H9 (cell line): ENCODE results near the gene CFAP107. TPM values are rescaled to one million over a fixed set of nuclear protein-coding genes. Genes with fewer than 3 reads are reported as not detected.

Experiments used
- DNase-seq: peaks from one replicate; pipeline ENCODE4 v3.0.0-alpha.2; 2017
- H2AFZ ChIP-seq: one replicate; pipeline ENCODE4 v1.6.1; 2013; ENCODE audit warnings: mild to moderate bottlenecking, low read length, control low read depth, moderate library complexity
- H2AK5ac ChIP-seq: 2 replicates; pipeline ENCODE4 v1.6.1; 2013; ENCODE audit warnings: low read length, control low read depth, mixed read lengths; ENCODE audit not compliant: insufficient read length
- H2BK120ac ChIP-seq: one replicate; pipeline ENCODE4 v1.6.1; 2013; ENCODE audit warnings: low read depth, mild to moderate bottlenecking, low read length, control low read depth, inconsistent platforms; ENCODE audit not compliant: poor library complexity, severe bottlenecking
- H2BK12ac ChIP-seq: 2 replicates; pipeline ENCODE4 v1.6.1; 2013; ENCODE audit warnings: low read length, control low read depth, mixed read lengths, low read depth; ENCODE audit not compliant: insufficient read length
- H2BK15ac ChIP-seq: 2 replicates; pipeline ENCODE4 v1.6.1; 2013; ENCODE audit warnings: low read depth, low read length, control low read depth
- H2BK20ac ChIP-seq: one replicate; pipeline ENCODE4 v1.6.1; 2013; ENCODE audit warnings: low read depth, mild to moderate bottlenecking, low read length, control low read depth, inconsistent platforms; ENCODE audit not compliant: poor library complexity, severe bottlenecking
- H2BK5ac ChIP-seq: 2 replicates; pipeline ENCODE4 v1.6.1; 2013; ENCODE audit warnings: low read length, control low read depth, mixed read lengths; ENCODE audit not compliant: insufficient read length
- H3K14ac ChIP-seq: 2 replicates; pipeline ENCODE4 v1.6.1; 2013; ENCODE audit warnings: low read length, control low read depth; ENCODE audit not compliant: insufficient read depth
- H3K18ac ChIP-seq: 2 replicates; pipeline ENCODE4 v1.6.1; 2013; ENCODE audit warnings: low read depth, mild to moderate bottlenecking, mixed read lengths, low read length, control low read depth; ENCODE audit not compliant: insufficient read length
- H3K23ac ChIP-seq: 2 replicates; pipeline ENCODE4 v1.6.1; 2013; ENCODE audit warnings: low read length, control low read depth, mixed read lengths, low read depth; ENCODE audit not compliant: insufficient read length
- H3K23me2 ChIP-seq: 2 replicates; pipeline ENCODE4 v1.6.1; 2013; ENCODE audit warnings: low read depth, mild to moderate bottlenecking, mixed read lengths, low read length, control low read depth; ENCODE audit not compliant: insufficient read length, poor library complexity, severe bottlenecking
- H3K27ac ChIP-seq: 2 replicates; pipeline ENCODE4 v1.5.1; 2013; ENCODE audit warnings: low read length, control low read depth, mixed read lengths, low read depth; ENCODE audit not compliant: insufficient read length
- H3K27me3 ChIP-seq: 2 replicates; pipeline ENCODE4 v1.6.1; 2013; ENCODE audit warnings: low read length, control low read depth, inconsistent platforms; ENCODE audit not compliant: insufficient read depth
- H3K4ac ChIP-seq: 2 replicates; pipeline ENCODE4 v1.6.1; 2013; ENCODE audit warnings: low read depth, mild to moderate bottlenecking, control low read depth, inconsistent platforms, low read length, moderate library complexity
- H3K4me1 ChIP-seq: 2 replicates; pipeline ENCODE4 v1.6.1; 2013; ENCODE audit warnings: low read length, control low read depth, inconsistent platforms; ENCODE audit not compliant: insufficient read depth
- H3K4me2 ChIP-seq: 2 replicates; pipeline ENCODE4 v1.6.1; 2013; ENCODE audit warnings: low read length, control low read depth, mixed read lengths; ENCODE audit not compliant: insufficient read length, insufficient read depth
- H3K56ac ChIP-seq: 2 replicates; pipeline ENCODE4 v1.6.1; 2013; ENCODE audit warnings: low read depth, mild to moderate bottlenecking, mixed read lengths, low read length, control low read depth; ENCODE audit not compliant: insufficient read length
- H3K79me1 ChIP-seq: 2 replicates; pipeline ENCODE4 v1.6.1; 2013; ENCODE audit warnings: low read depth, mild to moderate bottlenecking, moderate library complexity, low read length, control low read depth, inconsistent platforms; ENCODE audit not compliant: insufficient read depth, poor library complexity, severe bottlenecking
- H3K79me2 ChIP-seq: 2 replicates; pipeline ENCODE4 v1.6.1; 2013; ENCODE audit warnings: low read length, control low read depth, inconsistent platforms; ENCODE audit not compliant: insufficient read depth
- H3K9ac ChIP-seq: 2 replicates; pipeline ENCODE4 v1.6.1; 2013; ENCODE audit warnings: low read length, control low read depth, mixed read lengths; ENCODE audit not compliant: insufficient read length; ENCODE audit errors: extremely low read depth
- H3K9me3 ChIP-seq: one replicate; pipeline ENCODE4 v1.6.1; 2013; ENCODE audit warnings: low read depth, low read length, inconsistent platforms; ENCODE audit not compliant: control insufficient read depth
- H3T11ph ChIP-seq: one replicate; pipeline ENCODE4 v1.6.1; 2013; ENCODE audit warnings: mild to moderate bottlenecking, low read length, control low read depth, inconsistent platforms
- H4K20me1 ChIP-seq: one replicate; pipeline ENCODE4 v1.6.1; 2013; ENCODE audit not compliant: control insufficient read depth, insufficient read length, insufficient read depth
- H4K5ac ChIP-seq: 2 replicates; pipeline ENCODE4 v1.6.1; 2013; ENCODE audit warnings: low read depth, mild to moderate bottlenecking, mixed read lengths, low read length, control low read depth; ENCODE audit not compliant: insufficient read length
- H4K8ac ChIP-seq: replicated peaks from 2 replicates; pipeline ENCODE4 v1.6.1; 2013; ENCODE audit warnings: low read length, control low read depth, mixed read lengths, low read depth; ENCODE audit not compliant: insufficient read length
- H4K91ac ChIP-seq: 2 replicates; pipeline ENCODE4 v1.6.1; 2013; ENCODE audit warnings: low read depth, mild to moderate bottlenecking, moderate library complexity, mixed read lengths, low read length, control low read depth; ENCODE audit not compliant: insufficient read length
- H3K27ac Mint-ChIP-seq, 3 experiments: 2 replicates in 2 of 3; 3 replicates in 1 of 3; pipeline ENCODE4 v1.8.0; 2020 to 2021; ENCODE audit warnings: mixed read lengths in 3 of 3, mild to moderate bottlenecking in 1 of 3, moderate library complexity in 1 of 3
- H3K27me3 Mint-ChIP-seq: 2 replicates; pipeline ENCODE4 v1.8.0; 2021; ENCODE audit warnings: low read depth, mild to moderate bottlenecking, moderate library complexity, mixed read lengths
- H3K36me3 Mint-ChIP-seq, 3 experiments: 2 replicates in 2 of 3; 3 replicates in 1 of 3; pipeline ENCODE4 v1.8.0; 2020 to 2021; ENCODE audit warnings: low read depth in 3 of 3, mixed read lengths in 3 of 3; ENCODE audit not compliant: insufficient read depth in 1 of 3
- H3K4me1 Mint-ChIP-seq, 2 experiments: 2 replicates each; pipeline ENCODE4 v1.8.0; 2020; ENCODE audit warnings: mixed read lengths in 2 of 2
- H3K4me3 Mint-ChIP-seq, 2 experiments: 2 replicates in 1 of 2; 3 replicates in 1 of 2; pipeline ENCODE4 v1.8.0; 2020 to 2021; ENCODE audit warnings: mild to moderate bottlenecking in 2 of 2, mixed read lengths in 2 of 2, moderate library complexity in 1 of 2
- H3K9me3 Mint-ChIP-seq, 2 experiments: 2 replicates in 1 of 2; 3 replicates in 1 of 2; pipeline ENCODE4 v1.8.0; 2020; ENCODE audit warnings: mild to moderate bottlenecking in 2 of 2, mixed read lengths in 2 of 2, moderate library complexity in 1 of 2
- CTCF ChIP-seq: fragments of 200-600 bp; sonication (generic); conservative IDR thresholded peaks from 3 replicates; pipeline ENCODE4 v1.8.0; 2021; ENCODE audit warnings: antibody characterized with exemption, mild to moderate bottlenecking
- WGBS: extraction: QIAGEN DNeasy Blood & Tissue Kit; methylation state at CpG from one replicate; pipeline ENCODE4 v1.1.7; 2013; ENCODE audit warnings: missing lambda C conversion rate, low lambda C conversion rate, mixed read lengths; ENCODE audit not compliant: insufficient read length; ENCODE audit errors: extremely low coverage; 5-methylcytosine and 5-hydroxymethylcytosine counted together
- total RNA-seq: library from RNA; stranded (reverse); gene quantifications from 2 replicates; pipeline ENCODE4 v1.2.1, GENCODE V29; 2021

The CFAP107 gene
- total RNA-seq, 1 experiment from 2014 or later = not detected

GRCh38 chr1:12776801-12777557, 31.0 kb downstream of the CFAP107 start:
- Histone ChIP-seq H4K91ac (no peak overlapping the region), H2BK15ac (no peak overlapping the region), H3K14ac (no peak overlapping the region; the same call in 1 of the 2 replicates), H3K23me2 (no peaks in the 10 kb centered on the region), H3K4me2 (no peak overlapping the region), H3T11ph (no peak overlapping the region), H3K56ac (no peak overlapping the region), H3K23ac (no peak overlapping the region), H4K8ac (no peak overlapping the region), H2BK120ac (no peak overlapping the region), H3K79me1 (no peaks in the 10 kb centered on the region), H3K9ac (no peak overlapping the region), H4K20me1 (no peaks in the 10 kb centered on the region), H3K4me1 (no peaks in the 10 kb centered on the region), H3K27ac (no peak overlapping the region), H3K27me3 (no peaks in the 10 kb centered on the region), H3K9me3 (no peaks in the 10 kb centered on the region), H2BK5ac (no peak overlapping the region), H2BK12ac (no peak overlapping the region), H2AFZ (no peak overlapping the region), H4K5ac (no peak overlapping the region), H2AK5ac (no peak overlapping the region), H3K79me2 (0 out of 2 replicates have a peak, but pooled peaks cover 2% of the 10 kb centered on the region), H3K4ac (no peak overlapping the region), H2BK20ac (no peak overlapping the region), H3K18ac (no peak overlapping the region)
- no CpG with 5 or more reads among the region's 15 CpGs for WGBS
- Mint-ChIP-seq H3K36me3 (no peaks in the 10 kb centered on the region), H3K27me3 (peaks cover 11% of the 10 kb centered on the region), H3K27ac (no peak overlapping the region; a peak in 1 of 7 replicates), H3K9me3 (peaks cover 0 to 4% of the 10 kb centered on the region in 2 experiments; a peak in 3 of 5 replicates), H3K4me1 (peaks cover 3% of the 10 kb centered on the region in 2 experiments), H3K4me3 (no peak overlapping the region)
- no peak for DNase-seq
- TF ChIP-seq CTCF = no peak
